GM19023 (cell line): Measurements from ENCODE around the gene ARHGAP15.
"Not testable (repeated sequence)": the region's sequence is repeated elsewhere in the genome, so short reads cannot be mapped to it uniquely, and the experiment has no call there.

ENCODE experiments used
- ATAC-seq: cut with Tn5 transposase; IDR thresholded peaks from one replicate; pipeline ENCODE4 v1.9.1; 2021; ENCODE audit warnings: mild to moderate bottlenecking, moderate library complexity; ENCODE audit not compliant: unreplicated experiment

ARHGAP15 gene

GRCh38 chr2:143514413-143514812, 385.2 kb downstream of the ARHGAP15 start:
- ATAC-seq, result no peak

DNA sequence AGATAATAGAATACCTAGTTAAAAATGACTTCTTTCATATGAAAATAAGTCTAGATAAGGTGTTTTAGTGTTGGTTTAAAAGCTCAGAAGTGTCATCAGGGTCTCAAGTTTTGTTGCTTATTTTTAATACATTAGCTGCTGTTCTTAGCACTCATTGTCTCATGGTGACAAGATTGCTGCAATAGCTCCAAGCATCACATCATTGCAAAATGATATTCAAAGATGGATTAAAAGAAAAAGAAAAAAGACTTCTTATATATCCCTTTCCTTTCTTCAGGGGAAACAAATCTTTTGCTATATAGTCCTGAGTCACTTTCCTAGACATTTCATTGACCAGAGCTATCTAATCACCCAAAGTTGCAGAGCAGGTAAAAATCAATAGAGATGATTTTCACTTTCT, 386.1 kb downstream of the ARHGAP15 start:
- ATAC-seq, result no peak

GRCh38 chr2:143519521-143519920, 390.3 kb downstream of the ARHGAP15 start:
- no peak for ATAC-seq

GRCh38 chr2:143521396-143521795, 392.2 kb downstream of the ARHGAP15 start:
- ATAC-seq, result no peak

- no peak for ATAC-seq
Observed at GRCh38 chr2:143522699-143523098, 393.5 kb downstream of the ARHGAP15 start.

DNA sequence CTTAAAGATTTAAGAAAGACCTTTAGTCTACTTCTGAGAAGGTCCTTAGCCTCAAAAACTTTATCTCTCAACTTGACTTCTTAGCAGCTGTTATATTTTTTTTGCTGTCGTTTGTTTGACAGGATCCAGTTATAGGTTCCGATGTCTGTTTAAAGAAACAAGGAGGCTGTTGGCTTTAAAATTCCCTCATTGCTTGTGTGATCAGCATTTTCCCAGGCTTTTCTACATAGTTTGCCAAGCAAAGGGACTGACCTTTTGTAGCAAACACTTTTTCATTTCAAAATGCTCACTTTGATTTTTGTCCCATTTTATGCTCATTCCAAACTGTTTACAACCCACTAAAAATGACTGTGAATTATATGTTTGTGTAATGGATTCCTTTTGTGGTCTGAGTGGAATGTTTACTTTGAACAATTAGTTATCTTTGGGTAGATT, 394.9 kb downstream of the ARHGAP15 start:
- no peak for ATAC-seq

GRCh38 chr2:143524559-143525401, 395.6 kb downstream of the ARHGAP15 start:
- no peak for ATAC-seq

- no peak for ATAC-seq
Observed at GRCh38 chr2:143525402-143525860, 396.2 kb downstream of the ARHGAP15 start.

DNA sequence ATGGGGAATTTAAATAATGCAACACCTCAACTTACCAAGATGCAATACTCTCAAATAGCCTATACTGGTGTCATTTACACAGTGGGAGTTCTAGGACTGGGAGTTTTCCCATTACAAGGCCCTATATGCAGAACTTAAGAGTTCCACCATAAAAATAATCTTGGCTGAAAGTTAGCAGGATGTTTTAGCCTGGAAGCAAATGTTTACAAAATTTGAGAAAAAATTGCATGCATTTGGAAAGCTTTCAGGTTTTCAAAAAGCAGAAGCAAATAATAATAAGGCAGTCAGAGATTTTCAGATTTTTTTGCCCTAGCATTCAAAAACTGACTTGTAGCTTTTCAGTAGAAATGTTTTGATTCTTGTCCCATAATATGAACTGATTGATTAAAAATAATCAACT, 397.3 kb downstream of the ARHGAP15 start:
- ATAC-seq, result no peak

- no peak for ATAC-seq
Observed at GRCh38 chr2:143528021-143528420, 398.8 kb downstream of the ARHGAP15 start.

- no peak for ATAC-seq
Observed at GRCh38 chr2:143529118-143529720, 400.0 kb downstream of the ARHGAP15 start.

GRCh38 chr2:143530758-143531157, 401.5 kb downstream of the ARHGAP15 start:
- ATAC-seq, result no peak

DNA sequence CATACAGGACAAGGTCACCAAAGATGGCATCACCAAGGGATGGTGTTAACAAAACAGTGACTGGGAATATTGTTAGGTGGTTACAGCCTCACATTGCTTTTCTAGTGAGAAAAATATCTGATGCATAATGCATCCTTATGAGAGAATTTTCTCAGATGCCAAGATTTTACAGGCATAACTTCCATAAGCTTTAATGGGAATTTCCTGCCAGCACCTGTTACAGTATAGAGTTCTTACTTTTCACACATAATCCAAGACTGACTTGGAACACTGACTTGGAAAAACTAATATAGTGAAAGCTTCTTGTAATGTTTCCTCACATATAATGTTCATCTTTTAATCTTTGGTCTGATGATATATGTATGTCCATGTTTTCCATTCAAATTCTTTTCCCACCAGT, 402.8 kb downstream of the ARHGAP15 start:
- ATAC-seq, result no peak

DNA sequence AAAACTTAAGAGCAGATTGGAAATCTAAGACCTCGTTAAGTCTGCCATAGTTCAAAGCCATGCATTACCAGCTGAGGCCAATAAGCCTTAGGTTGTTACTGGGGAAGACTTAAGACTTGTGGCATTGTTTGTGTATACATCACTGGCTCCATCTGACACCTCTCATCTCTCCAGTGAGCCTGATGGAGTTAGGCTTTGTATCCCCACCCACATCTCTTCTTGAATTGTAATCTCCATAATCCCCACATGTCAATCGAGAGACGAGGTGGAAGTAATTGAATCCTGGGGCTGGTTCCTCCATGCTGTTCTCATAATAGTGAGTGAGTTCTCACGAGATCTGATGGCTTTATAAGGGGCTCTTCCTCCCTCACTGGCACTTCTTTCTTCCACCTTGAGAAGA, 404.6 kb downstream of the ARHGAP15 start:
- no peak for ATAC-seq

GRCh38 chr2:143535802-143536201, 406.6 kb downstream of the ARHGAP15 start:
- ATAC-seq, result no peak

GRCh38 chr2:143541899-143542298, 412.7 kb downstream of the ARHGAP15 start:
- not testable (repeated sequence) for ATAC-seq

DNA sequence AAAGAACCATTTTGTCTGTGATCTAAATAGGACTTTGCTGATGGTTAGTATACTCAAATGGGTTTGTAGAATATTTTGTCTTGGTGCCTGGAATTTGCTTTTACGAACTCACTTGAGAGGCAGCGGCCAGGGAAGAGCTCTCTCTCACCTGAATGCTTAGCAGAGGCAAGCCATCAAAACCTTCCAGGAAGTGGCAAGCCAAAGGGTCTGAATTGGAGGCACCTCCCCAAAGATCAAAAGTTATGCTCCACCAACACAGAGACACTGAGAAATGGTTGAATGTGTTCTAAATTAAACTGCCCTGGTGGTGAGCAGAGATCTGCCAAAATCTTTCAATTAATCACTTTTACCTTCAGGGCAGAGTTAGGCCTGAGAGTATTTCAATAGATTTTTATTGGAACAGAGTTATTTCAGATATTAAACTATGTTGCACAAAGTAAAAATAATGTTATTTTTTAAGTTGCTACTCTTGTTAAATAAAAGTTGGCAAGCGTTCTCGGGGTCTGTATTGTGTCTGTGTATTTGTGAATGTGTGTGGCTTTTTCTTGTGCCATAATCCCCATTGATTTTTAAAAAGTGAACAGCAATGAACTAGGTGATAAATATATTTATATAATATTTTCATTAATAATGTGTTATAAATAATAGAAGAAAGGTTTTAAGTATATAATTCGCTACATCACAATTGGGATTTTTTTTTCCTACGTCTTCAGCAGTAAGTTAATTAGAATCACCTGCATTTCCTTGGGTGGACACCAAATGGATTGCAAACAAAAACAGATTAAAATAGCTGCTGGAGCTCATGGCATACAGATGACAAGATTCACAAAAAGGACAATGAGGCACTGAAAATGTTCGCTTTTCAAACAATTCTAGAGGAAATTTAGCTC, 416.1 kb downstream of the ARHGAP15 start:
- ATAC-seq, result no peak

GRCh38 chr2:143545949-143546255, 416.7 kb downstream of the ARHGAP15 start:
- no peak for ATAC-seq

GRCh38 chr2:143548032-143548431, 418.8 kb downstream of the ARHGAP15 start:
- ATAC-seq, result no peak

DNA sequence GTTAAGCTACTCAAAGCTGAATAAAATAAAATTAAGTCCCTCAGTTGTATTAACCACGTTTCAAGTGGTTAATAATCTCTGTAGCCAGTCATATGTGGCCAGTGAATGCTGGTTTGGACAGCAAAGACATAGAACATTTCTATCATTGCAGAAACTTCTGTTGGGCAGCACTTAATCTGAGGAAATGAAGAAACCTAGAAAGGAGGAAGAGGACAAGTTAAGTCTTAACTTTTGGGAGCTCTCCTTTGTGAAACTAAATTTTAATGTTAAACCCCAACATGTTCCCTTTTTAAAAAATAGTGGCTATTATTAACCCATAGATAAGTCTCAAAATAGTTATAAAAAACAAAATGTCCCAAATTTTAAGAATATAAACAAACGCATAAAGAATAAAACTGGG, 421.3 kb downstream of the ARHGAP15 start:
- no peak for ATAC-seq

DNA sequence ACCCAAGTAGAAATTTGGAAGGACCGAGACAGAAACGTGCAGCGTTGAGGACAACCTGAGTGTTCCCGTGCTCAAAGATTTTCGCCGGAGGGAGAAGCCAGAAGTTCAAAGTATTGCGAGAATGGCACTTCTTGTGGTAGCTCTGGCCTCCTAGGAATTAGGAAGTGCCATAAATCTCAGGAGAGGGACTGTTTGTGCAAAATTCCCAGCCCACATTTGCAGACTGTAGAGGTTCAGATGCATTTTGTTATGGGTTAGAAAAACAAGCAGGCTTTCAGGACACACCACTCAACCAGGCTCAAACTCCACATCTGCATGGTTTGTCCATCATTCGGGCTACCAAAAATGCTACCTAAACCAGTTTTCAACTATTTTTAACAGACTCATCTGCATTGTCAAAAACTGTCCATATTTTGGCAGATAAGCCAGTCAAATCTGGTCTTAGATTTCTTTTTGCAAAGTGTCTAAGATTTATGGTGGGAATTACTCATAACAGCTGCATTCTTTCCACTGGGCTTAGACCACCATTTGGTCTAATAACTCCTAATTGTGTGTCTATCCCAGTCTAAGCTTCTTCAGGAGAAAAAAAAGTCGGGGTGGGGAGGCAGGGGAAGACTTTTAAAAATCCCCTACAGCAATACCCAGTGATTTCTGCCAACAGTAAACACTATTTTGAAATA, 422.9 kb downstream of the ARHGAP15 start:
- ATAC-seq, result no peak
